GDM1 (cell line): ENCODE data around the gene SMYD4.
"Not testable (repeated sequence)": the region's sequence is repeated elsewhere in the genome, so short reads cannot be mapped to it uniquely, and the experiment has no call there.

Experiments
- DNase-seq: peaks from one replicate; lab custom pipeline; 2025; lab: John Stamatoyannopoulos, UW

SMYD4 gene

GRCh38 chr17:1820528-1821252, 9.0 kb downstream of the SMYD4 start:
- no peak for DNase-seq

DNA sequence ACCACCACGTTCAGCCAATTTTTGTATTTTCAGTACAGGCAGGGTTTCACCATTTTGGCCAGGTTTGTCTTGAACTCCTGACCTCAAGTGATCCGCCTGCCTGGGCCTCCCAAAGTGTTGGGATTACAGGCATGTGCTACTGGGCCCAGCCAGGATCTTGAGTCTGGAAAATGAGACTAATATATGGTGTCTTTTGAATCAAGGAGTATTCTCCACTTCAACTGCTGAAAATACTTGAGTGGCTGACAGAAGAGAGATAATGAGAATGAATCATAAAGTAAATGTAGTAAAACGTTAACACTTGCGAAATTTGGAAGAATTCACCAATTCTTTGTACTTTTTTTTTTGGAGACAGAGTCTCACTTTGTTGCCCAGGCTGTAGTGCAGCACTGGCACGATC, 16.6 kb downstream of the SMYD4 start:
- DNase-seq: no peak

DNA sequence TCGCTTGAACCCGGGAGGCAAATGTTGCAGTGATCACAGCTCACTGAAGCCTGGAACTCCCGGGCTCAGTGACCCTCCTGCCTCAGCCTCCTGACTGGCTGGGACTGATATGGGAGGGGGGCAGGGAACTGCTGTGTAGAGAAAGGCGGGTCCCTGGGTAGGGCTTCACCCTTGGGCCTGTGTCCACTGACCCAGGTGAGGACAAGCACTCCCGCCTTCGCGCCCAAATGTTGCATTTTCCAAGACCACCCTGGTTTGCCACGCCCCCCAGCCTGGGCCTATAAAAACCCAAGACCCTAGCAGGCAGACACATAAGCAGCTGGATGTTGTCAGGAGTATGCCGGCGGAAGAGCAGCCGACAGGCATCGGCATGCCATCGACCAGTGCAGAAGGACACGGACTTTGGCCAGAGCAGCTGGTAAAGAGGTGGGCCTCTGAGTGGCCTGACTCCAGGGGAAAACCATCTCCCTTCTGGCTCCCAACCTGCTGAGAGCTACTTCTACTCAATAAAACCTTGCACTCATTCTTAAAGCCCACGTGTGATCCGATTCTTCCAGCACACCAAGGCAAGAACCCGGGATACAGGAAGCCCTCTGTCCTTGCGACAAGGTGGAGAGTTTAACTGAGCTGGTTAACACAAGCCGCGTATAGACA, 19.1 kb downstream of the SMYD4 start:
- DNase-seq: no peak

- not testable (repeated sequence) for DNase-seq
Observed at GRCh38 chr17:1809815-1810214, 19.9 kb downstream of the SMYD4 start.

- no peak for DNase-seq
Observed at GRCh38 chr17:1808644-1809043, 21.1 kb downstream of the SMYD4 start.

GRCh38 chr17:1807890-1808289, 21.8 kb downstream of the SMYD4 start:
- no peak for DNase-seq

DNA sequence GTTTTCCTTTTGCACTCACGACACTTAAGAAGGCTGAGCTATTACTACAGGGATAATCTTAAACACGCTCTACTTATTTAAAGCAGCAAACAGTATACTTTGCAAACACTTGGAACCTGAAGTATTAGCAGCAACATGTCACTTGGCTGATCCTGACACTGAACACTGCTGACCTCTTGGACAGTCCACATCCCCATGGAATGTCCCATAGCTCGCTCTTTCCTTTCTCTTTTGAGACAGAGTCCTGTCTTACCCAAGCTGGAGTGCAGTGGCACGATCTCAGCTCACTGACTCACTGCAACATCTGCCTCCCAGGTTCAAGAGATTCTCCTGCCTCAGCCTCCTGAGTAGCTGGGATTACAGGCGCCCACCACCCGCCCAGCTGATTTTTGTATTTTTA, 26.4 kb downstream of the SMYD4 start:
- DNase-seq: no peak

DNA sequence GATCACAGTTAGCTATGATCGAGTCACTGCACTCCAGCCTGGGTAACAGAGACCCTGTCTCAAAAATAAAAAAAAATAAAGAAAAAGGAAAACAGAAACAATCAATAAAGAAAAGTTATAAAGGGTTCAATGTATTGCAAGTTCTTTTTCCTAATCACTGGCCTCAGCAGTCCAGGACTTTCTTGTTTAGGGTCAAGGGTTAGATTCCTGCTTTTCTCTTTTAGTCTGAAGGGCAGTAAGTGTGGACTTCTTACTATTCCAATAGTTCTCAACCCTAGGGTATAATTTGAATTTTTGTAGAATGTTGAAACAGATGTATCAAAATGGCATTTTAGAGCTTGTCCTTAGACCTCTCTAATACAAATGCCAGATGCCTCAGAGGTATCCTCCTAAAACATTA, 27.3 kb downstream of the SMYD4 start:
- DNase-seq: no peak

- no peak for DNase-seq
Observed at GRCh38 chr17:1800712-1801111, 29.0 kb downstream of the SMYD4 start.

GRCh38 chr17:1800240-1800639, 29.5 kb downstream of the SMYD4 start:
- no peak for DNase-seq

DNA sequence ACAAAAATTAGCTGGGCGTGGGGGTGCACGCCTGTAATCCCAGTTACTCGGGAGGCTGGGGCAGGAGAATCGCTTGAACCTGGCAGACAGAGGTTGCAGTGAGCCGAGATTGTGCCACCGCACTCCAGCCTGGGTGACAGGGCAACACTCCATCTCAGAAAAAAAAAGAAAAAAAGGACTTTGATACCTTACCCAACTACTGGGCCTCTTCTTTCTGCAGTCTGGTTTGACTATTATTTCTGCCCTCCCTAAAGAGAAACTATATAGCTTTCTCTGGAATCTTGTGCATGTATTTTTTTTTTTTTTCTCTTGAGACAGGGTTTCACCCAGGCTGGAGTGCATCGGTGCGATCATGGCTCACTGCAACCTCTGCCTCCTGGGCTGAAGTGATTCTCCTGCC, 31.9 kb downstream of the SMYD4 start:
- DNase-seq: not testable (repeated sequence)

GRCh38 chr17:1797323-1797722, 32.4 kb downstream of the SMYD4 start:
- DNase-seq: no peak

- no peak for DNase-seq
Observed at GRCh38 chr17:1796800-1797199, 32.9 kb downstream of the SMYD4 start.

DNA sequence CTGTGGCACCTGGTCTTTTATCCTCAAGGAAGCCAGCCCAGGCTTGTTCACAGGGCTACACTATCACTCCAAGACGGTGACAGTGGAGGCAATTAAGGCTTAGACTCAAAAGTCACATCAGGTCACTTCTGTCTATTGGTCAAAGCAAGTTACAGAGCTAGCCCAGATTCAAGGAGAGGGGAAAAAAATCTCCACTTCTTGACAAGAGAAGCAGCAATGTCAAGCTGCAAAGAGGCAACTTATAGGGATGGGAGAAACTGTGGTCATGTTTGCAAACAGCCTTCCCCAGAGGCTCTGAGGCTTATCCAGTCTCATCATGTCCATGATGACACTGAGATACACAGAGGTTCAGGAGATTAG, 36.3 kb downstream of the SMYD4 start:
- no peak for DNase-seq

DNA sequence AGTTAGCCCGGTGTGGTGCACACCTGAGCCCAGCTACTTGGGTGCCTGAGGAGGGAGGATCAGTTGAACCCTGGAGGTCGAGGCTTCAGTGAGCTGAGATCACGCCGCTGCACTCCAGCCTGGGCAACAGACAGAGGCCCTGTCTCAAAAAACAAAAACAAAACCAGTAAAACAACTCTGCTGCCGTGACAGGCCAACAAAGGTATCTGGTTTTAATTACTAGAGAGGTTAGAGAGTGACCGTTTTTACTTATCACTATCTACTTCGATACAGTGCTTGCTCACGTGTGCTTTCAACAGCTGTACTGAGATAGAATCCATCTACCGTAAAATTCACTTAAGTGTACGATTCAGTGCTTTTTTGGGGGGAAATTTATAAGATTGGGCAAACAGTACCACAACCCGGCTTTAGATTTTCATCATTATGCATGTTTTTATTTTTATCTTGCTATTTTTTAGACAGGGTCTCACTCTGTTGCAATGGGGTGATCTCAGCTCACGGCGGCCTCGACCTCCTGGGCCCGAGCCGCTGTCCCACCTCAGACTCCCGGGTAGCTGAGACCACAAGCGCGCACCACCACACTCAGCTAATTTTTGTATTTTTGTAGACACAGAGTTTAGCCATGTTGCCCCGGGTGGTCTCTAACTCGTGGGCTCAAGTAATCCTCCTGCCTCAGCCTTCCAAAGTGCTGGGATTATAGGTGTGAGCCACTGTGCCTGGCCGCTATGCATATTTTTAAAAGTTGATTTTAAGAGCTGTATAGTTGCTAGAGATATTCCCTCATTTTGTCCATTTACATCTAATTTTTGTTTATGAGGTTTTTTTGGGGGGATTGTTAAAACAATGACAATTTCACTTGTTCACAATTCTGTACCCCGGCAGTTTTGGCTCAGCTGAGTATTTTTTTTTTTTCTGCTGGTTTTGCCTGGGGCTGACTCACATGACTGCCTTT, 36.9 kb downstream of the SMYD4 start:
- no peak for DNase-seq

GRCh38 chr17:1789936-1790335, 39.8 kb downstream of the SMYD4 start:
- no peak for DNase-seq

DNA sequence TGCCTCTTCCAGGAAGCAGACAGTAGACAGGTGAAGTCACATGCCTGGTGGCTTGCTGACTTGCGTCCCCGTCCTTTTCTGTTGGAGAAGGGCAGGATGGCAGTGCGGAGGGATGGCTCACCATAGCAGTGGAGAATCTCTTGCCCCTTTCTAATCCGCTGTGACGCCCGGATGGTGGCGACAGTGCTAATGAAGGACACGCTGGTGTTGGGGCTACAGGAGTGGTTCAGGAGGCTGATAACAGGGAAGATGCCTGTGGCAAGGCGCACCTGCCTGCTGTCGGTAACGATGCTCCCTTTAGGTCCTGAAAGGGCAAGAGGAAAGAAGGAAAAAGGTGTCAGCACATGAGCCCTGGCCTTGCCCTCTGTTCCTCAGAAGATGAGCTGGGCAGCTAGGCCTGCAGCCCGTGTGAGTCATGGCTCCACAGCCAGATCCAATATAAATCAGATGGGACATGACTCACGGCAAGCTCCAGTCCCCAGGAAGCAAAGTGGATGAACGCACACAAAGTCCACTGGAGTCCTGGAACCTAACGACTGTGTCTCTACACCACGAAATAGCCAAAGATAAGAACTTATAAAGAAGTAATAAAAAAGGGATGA, 42.3 kb downstream of the SMYD4 start:
- DNase-seq: no peak

- no peak for DNase-seq
Observed at GRCh38 chr17:1786708-1787107, 43.0 kb downstream of the SMYD4 start.

GRCh38 chr17:1785930-1786329, 43.8 kb downstream of the SMYD4 start:
- no peak for DNase-seq

GRCh38 chr17:1783834-1784611, 45.7 kb downstream of the SMYD4 start:
- no peak for DNase-seq

GRCh38 chr17:1783271-1783670, 46.4 kb downstream of the SMYD4 start:
- DNase-seq: no peak

GRCh38 chr17:1782171-1782567, 47.5 kb downstream of the SMYD4 start:
- DNase-seq: no peak
